Hematopoietic multipotent progenitor cell treated with erythropoietin and hydrocortisone succinate and interleukin-3 and kit ligand, for 17 days (in vitro differentiated cells): ENCODE measurements around the gene OOSP2.
"Not testable (repeated sequence)": the region's sequence is repeated elsewhere in the genome, so short reads cannot be mapped to it uniquely, and the experiment has no call there.

Experiments
- DNase-seq: peaks from one replicate; pipeline ENCODE4 v3.0.0-alpha.2; 2015; ENCODE audit warnings: low spot score

OOSP2 gene, protein sequence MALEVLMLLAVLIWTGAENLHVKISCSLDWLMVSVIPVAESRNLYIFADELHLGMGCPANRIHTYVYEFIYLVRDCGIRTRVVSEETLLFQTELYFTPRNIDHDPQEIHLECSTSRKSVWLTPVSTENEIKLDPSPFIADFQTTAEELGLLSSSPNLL

DNA sequence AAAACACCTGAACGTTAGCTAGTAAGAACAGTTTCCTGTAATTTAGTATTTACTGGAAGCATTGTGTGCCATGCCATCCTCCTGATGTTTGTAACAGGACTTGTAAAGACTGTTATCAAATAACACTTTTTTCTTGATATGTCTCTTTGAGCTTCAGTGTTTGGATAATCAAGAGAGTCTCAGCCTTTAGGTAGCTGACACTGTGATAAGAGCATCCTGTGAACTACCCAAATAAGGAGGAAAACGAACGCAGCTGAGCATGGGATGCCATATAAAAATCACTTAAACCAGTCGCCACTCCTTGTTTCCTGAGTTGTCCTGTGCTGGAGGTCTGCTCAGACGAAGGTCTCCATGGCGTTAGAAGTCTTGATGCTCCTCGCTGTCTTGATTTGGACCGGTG is at the start of gene OOSP2:
Gene OOSP2, plus strand, starts transcription at position 301 of the 400 bp plus-strand sequence. Its CDS starts 51 bp downstream, at position 352.
- no peak for DNase-seq

DNA sequence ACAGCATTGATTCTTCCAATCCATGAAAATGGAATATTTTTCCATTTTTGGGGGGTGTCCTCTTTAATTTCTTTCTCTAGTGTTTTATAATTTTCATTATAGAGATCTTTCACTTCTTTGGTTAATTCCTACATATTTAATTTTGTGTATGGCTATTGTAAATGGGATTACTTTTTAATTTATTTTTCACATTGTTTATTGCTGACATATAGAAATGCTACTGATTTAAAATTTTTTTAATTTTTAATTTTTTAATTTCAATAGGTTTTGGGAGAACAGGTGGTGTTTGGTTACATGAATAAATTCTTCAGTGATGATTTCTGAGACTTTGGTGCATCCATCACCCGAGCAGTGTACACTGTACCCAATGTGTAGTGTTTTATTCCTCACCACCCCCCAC is 49.8 kb upstream of the OOSP2 start:
- DNase-seq = no peak

DNA sequence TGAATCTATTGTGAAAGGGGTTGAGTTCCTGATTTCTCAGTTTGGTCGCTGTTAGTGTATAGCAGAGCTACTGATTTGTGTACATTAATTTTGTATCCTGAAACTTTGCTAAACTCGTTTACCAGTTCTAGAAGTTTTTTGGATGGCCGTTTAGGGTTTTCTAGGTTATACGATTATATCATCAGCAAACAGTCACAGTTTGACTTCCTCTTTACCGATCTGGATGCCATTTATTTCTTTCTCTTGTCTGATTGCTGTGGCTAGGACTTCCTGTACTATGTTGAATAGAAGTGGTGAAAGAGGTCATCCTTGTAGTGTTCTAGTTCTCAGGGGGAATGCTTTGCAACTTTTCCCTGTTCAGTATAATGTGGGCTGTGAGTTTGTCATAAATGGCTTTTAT is 47.8 kb upstream of the OOSP2 start:
- DNase-seq = no peak

DNA sequence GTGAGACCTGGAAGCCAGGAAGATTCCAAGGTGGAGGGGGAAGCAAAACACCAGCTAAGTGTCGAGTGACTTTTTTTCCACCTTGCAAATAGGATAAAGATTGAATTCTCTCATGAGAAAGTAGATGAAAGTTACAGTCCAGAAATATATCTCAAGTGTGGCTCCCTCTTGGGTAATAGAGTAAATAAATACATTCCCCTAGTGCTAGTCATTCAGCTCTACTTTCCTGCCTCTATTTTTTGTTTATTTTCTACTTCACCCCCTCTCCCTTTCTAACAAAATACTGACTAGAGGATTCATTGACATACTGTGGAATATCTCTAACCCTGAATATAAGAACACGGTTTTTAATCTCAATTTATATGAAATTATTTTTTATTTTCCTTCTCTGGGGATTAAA is 42.4 kb upstream of the OOSP2 start:
- DNase-seq = no peak

DNA sequence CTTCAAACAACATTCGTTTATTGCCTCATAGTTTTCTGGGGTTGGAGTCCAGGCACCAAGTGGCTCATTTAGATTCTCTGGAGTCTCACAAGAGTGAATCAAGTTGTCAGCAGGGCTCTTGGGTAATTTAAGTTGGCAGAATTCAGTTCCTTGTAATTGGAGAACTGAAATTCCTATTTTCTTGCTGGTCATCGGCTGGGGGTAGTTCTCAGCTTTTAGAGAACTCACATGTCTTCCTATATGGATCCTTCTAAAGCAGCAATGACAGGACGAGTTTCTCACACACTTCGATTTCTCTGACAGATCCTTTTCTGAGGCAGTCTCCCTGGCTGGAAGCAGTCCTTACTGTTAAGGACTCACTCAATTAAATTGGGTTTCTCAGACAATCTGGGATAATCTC is 40.5 kb upstream of the OOSP2 start:
- no peak for DNase-seq

DNA sequence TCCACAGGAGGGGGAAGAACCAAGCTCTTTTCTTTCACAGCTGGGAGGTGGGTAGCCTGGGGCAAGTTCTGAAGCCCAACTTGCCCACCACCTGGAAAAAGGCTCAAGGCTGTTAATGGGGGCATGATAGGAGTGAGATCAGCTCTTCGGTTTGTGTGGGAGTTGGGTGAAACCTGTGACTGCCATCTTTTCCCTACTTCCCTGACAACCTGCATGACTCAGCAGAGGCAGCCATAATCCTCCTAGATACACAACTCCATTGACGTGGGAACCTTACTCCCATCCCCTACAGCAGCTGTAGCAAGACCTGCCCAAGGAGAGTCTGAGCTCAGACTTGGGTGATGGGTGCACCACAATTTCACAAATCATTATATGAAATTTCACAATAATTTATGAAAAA is 36.5 kb upstream of the OOSP2 start:
- DNase-seq = no peak

DNA sequence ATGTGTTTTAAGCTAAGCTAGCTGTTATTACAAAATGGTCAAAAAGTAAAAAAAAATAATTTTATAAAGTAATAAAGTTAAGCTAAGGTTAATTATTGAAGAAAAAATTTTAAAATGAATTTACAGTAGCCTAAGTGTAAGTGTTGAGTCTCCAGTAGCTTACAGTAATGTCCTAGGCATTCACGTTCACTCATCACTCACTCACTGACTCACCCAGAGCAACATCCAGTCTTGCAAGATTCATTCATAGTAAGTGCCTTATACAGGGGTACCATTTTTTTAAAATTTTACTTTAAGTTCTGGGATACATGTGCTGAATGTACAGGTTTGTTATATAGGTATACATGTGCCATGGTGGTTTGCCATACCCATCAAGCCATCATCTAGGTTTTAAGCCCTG is 34.8 kb upstream of the OOSP2 start:
- DNase-seq = no peak

DNA sequence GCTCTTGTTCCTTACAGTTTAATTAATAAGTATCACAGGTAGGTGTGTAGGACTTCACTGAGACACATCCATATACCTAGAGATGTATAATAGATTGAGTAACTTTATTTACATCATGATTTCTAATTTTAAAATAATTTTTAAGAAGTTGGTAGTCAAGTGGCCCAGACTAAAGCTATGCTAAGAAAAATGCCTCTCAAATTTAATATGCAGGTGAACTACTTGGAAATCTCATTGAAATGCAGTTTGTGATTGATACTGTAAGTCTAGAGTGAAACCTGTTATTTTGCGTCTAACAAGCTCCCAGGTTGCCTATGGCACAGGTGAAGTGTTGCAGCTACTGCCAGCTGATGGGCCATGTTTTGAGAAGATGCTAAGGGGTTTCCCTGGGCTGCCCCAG is 23.3 kb upstream of the OOSP2 start, which contains the start of gene OOSP4B:
Gene OOSP4B, plus strand, starts transcription at position 301 of the 400 bp plus-strand sequence.
- no peak for DNase-seq

DNA sequence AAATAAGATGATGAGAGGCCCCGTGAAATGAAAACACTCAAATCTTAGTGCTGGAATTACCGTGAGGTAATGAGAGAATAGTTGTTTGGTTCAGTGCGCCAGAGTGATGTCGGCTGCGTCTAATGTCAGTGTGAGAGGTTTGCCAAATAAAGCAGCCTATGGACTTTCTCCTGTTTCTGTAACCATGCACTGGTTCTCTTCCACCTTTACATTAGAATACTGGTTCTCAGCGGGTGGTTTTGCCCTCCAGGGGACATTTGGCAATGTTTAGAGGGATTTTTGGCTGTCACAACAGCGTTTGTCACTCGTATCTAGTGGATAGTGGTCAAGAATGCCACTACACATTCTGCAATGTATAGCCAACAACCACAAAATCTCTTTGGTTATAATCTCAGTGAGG is 22.2 kb upstream of the OOSP2 start:
- DNase-seq = no peak

DNA sequence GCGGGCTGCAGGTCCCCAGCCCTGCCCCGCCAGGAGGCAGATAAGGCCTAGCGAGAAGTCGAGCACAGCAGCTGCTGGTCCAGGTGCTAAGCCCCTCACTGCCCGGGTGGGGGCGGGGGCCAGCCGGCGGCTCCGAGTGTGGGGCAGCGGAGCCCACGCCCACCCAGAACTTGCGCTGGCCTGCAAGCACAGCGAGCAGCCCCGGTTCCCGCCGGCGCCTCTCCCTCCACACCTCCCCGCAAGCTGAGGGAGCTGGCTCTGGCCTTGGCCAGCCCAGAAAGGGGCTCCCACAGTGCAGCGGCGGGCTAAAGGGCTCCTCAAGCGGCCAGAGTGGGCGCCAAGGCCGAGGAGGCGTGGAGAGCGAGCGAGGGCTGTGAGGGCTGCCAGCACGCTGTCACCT is 19.8 kb upstream of the OOSP2 start:
- DNase-seq = not testable (repeated sequence)

DNA sequence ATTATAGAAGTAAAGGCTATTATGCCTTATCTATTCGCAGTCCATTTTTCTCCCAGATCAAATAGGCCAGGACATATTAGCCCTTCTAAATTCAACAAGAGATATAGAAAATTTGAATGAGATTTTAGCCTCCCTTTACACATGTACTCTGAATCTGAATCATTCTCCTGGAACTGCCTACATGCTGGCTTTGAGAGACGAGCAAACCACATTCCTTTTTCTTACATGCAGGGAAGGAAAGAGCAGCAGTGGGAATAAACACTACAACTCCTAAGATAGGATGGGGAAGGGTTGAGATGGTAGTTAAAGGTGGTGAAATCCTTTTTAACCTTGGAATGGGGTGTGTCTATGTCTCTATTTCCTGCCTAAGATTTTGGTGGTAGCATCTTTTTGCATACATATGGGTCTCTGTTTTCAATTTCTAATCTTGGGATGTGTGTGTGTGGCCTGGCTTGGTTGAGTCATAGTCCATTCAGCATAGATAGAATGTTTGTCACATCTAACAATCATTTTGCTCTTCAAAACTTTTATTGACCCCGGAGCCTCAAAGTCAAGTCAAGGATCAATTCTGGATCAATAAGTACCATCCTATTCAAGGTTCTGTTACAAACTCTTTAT is 11.1 kb upstream of the OOSP2 start:
- no peak for DNase-seq

DNA sequence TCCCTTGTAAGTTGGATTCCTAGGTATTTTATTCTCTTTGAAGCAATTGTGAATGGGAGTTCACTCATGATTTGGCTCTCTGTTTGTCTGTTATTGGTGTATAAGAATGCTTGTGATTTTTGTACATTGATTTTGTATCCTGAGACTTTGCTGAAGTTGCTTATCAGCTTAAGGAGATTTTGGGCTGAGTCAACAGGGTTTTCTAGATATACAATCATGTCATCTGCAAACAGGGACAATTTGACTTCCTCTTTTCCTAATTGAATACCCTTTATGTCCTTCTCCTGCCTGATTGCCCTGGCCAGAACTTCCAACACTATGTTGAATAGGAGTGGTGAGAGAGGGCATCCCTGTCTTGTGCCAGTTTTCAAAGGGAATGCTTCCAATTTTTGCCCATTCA is 10.2 kb downstream of the OOSP2 start:
- DNase-seq = not testable (repeated sequence)

DNA sequence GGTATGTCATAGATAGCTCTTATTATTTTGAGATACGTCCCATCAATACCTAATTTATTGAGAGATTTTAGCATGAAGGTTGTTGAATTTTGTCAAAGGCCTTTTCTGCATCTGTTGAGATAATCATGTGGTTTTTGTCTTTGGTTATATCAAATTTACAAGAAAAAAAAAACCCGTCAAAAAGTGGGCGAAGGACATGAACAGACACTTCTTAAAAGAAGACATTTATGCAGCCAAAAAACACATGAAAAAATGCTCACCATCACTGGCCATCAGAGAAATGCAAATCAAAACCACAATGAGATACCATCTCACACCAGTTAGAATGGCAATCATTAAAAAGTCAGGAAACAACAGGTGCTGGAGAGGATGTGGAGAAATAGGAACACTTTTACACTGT is 10.6 kb downstream of the OOSP2 start:
- not testable (repeated sequence) for DNase-seq

DNA sequence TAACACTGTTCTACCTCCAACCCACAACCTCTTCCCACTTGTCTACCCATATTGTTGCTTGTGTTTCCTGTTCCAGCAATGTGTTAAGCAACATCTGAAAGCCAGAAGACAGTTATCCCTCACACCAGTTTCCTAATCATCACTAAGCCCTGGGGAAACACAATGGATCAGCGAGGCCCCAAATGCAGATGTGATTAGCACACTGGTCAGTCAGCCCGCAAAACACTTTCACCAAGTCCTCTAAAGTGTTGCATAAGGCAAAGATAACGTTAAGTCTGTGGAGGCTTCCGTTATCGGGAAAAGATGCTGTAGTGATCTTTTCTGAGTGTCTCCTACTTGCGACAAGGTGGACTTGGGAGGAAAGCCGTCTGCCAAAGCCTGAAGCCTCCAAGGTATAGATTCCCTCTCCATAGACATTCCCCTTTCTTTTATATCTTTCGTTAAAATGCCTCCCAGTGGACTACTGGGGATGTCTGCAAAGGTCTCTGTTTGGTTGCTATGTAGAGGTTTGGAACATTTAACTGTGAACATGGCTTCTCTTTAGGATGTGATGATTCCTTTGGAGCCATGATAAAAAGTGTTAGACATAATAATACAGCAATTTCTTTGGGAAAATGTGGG is 16.2 kb downstream of the OOSP2 start, which contains the start of gene MS4A3:
Gene MS4A3, plus strand, starts transcription at position 317 of the 621 bp plus-strand sequence. CDS start 4,496 bp downstream, outside the sequence.
- no peak for DNase-seq

DNA sequence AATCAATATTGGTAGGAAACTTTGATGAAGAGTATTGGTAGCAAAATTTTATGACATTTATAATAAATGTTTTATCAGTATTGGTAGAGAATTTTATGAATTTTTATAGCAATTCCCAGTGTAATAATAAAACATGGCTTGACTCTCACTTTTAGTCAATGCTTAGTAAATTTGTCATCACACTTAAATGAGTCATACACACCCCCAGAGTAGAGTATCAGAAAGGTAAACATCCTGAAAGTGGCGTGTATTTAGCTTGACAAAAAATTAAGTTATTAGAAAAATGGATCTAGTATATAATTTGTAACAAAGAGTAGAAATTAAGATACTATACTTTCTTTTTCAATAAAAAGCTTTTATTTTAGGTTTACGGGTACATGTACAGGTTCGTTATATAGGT is 18.8 kb downstream of the OOSP2 start:
- no peak for DNase-seq

DNA sequence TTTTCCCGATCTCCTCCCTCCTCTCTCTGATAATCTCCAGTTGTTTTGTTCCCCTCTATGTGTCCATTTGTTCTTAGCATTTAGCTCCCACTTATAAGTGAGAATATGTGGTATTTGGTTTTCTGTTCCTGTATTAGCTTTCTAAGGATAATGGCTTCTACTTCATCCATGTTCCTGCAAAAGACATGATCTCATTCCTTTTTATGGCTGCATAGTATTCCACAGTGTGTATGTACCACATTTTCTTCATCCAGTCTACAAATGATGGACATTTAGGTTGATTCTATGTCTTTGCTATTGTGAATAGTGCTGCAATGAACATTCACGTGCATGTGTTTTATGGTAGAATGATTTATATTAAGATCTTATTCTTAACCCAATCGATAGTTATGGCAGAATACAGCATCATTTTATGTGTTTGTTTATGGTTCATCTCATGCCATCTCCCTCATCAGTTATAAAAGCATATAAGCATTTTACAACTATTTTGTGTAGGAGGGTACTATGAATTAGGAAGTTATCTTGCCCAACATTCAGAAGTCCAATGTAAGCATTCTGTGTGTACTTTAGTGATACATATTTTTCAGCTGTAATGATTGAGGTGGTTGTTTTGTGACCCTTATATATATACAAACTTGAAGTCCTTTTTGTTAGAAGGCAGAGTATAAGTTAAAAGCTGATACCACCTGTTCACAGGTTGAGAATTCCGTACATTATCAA is 19.5 kb downstream of the OOSP2 start:
- DNase-seq = no peak

DNA sequence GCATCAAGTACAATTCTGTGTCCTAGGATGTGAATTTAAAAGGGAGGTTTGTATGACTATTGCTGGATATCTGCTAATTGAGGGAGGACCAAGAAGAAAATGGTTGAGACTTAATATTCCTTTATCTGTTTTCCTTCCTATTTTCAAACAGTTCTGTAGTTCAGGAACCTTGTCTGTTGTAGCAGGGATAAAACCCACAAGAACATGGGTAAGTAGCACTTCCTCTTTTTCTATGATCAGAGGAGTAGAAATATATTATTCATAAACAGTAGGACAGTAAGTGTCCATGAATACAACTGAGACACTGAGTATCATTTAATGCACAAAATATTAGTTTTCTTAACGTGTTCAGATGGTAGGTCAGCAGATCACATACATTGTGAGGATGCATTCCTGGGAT is 23.9 kb downstream of the OOSP2 start:
- no peak for DNase-seq

DNA sequence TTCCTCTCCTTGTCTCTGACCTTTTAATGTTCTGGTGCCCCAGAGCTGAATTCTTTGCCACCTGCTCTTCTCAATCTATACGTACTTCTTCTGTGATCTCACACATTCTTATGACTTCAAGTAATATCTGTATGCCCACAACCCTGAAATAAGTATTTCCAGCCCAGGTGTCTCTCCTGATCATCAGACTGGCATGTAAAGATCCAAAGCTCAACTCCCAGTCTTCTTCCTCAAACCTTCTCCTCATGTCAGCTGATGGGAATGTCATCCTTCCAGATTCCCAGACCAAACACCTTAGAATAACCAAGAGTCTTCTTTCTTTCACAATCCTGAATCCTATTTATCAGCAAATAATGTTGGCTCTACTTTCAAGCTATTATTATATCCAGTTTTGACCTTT is 25.6 kb downstream of the OOSP2 start:
- no peak for DNase-seq

DNA sequence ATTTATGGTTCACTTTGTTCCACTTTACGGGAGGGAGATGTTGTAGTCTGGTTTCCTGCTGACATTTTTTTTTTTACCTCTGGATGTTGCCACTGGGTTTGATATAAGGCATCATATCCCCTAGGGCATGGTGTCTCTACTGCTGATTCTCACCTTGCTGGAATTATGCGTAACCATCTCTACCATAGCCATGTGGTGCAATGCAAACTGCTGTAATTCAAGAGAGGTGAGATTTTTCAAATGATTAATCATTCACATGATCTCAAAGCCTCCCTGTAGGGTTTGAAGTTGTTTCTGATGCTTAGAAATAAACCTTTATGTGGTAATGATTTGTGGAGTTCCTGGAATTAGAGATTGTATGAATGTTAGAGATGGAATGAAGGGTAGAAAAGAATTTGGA is 29.2 kb downstream of the OOSP2 start:
- no peak for DNase-seq

DNA sequence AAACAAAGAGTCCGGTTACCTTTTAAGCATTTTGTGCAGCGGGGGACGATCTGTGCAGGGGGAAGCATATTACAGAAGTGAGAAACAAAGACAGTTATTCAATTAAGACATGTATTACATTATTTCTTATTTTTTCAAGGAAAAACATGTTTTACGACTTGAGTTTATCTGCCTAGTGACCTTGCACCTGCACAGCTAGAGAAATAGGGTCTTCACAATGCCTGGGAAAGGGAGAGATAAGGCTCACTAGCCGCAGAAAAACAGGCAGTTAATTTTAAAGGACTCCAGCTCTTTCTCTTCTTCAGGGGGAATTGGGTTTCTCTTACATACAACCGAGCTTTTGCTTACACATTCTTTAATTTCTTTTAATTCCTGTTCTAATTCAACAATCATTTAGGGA is 31.4 kb downstream of the OOSP2 start:
- DNase-seq = not testable (repeated sequence)

DNA sequence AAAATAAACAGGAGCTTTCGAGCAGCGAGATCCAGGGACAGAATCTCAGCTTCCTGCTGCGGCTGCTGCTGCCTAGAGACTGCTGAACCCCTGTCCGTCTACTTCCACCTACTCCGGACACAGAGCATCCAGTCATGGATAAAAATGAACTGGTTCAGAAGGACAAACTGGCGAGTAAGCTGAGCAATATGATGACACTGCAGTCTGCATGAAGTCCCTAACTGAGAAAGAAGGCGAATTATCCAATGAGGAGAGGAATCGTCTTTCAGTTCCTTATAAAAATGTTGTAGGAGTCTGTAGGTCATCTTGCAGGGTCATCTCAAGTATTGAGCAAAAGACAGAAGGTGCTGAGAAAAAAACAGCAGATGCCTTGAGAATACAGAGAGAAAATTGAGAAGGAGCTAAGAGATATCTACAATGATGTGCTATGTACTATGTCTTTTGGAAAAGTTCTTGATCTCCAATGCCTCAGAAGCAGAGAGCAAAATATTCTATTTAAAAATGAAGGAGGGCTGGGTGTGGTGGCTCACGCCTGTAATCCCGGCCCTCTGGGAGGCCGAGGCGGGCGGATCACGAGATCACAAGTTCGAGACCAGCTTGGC is 37.1 kb downstream of the OOSP2 start:
- DNase-seq = no peak

DNA sequence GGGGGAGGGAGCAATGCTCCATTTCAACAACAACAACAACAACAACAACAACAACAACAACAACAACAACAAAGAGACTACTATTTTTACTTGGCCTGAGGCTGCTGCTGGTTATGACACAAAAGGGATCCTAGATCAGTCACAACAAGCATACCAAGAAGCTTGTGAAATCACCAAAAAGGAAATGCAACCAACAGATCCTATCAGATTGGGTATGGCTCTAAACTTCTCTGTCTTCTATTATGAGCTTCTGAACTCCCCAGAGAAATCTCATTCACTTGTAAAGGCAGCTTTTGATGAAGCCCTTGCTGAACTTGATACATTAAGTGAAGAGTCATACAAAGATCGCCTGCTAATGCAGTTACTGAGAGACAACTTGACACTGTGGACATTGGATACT is 37.8 kb downstream of the OOSP2 start:
- no peak for DNase-seq

DNA sequence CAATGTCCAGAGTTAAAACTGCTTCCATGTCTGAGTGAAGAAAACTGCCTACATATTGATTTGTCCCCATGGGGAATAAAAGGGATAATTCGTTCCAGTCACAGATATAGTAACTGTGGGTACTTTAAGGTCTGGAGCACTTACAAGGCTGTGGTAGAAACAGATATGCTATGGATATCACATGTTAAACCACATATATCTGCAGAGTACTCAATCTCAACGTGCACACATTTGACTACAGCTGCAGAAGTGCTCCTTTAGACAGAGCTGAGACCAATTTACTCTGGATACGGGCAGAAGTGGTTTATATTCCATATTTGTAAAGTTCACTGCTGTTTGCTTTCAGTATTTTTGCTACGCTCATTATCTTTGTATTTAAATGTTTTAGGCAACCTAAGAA is 38.5 kb downstream of the OOSP2 start:
- DNase-seq = no peak
